Measurements from ENCODE around the gene ZNRF1.

Gene ZNRF1

GRCh38 chr16:75099738-75100602 is 101.1 kb downstream of the ZNRF1 start:
- peak; percentile 26 for ATAC-seq (replicated peaks)
- Mint-ChIP-seq H3K36me3 (ENCODE audit: insufficient read depth) (peaks cover 8% of the 10 kb centered on the region), H3K27ac (peak overlapping the region; percentile 82 to 91), H3K4me3 (peak overlapping the region; percentile 38 to 71), H3K4me1 (ENCODE audit: low read depth in 2 of 2) (peaks cover 7 to 35% of the 10 kb centered on the region in 2 donors), H3K27me3 (no peaks in the 10 kb centered on the region), H3K9me3 (peaks cover 0 to 4% of the 10 kb centered on the region in 2 donors)
- peak in 1 of 3 experiments; percentile 11 for DNase-seq

GRCh38 chr16:75100603-75100990 is 101.8 kb downstream of the ZNRF1 start:
- H3K9me3 Mint-ChIP-seq, result peaks cover 0 to 4% of the 10 kb centered on the region in 2 donors
- H3K27ac Mint-ChIP-seq, result peak overlapping the region; percentile 82 to 91
- ATAC-seq (replicated peaks) (no peak), DNase-seq (no peak)
- peaks cover 7 to 37% of the 10 kb centered on the region in 2 donors for H3K4me1 Mint-ChIP-seq (ENCODE audit: low read depth in 2 of 2)
- H3K4me3 Mint-ChIP-seq, result peak overlapping the region; percentile 38 to 71
- no peaks in the 10 kb centered on the region for H3K27me3 Mint-ChIP-seq
- peaks cover 8% of the 10 kb centered on the region for H3K36me3 Mint-ChIP-seq (ENCODE audit: insufficient read depth)

GRCh38 chr16:75101635-75102034 is 102.8 kb downstream of the ZNRF1 start:
- ATAC-seq (replicated peaks) (no peak), DNase-seq (no peak)
- Mint-ChIP-seq H3K36me3 (ENCODE audit: insufficient read depth) (peaks cover 8% of the 10 kb centered on the region), H3K4me3 (no peak overlapping the region), H3K9me3 (peaks cover 0 to 4% of the 10 kb centered on the region in 2 donors), H3K4me1 (ENCODE audit: low read depth in 2 of 2) (peaks cover 7 to 39% of the 10 kb centered on the region in 2 donors), H3K27me3 (no peaks in the 10 kb centered on the region), H3K27ac (no peak overlapping the region)

- Mint-ChIP-seq H3K4me3 (no peak overlapping the region), H3K4me1 (ENCODE audit: low read depth in 2 of 2) (peaks cover 7 to 37% of the 10 kb centered on the region in 2 donors), H3K36me3 (ENCODE audit: insufficient read depth) (peaks cover 8% of the 10 kb centered on the region), H3K27me3 (no peaks in the 10 kb centered on the region), H3K9me3 (peaks cover 0 to 4% of the 10 kb centered on the region in 2 donors), H3K27ac (peak overlapping the region; percentile 41 to 72)
- ATAC-seq (replicated peaks), result no peak
- DNase-seq, result no peak
These were observed 103.8 kb downstream of the ZNRF1 start for GRCh38 chr16:75102595-75102994.

- Mint-ChIP-seq H3K27me3 (no peaks in the 10 kb centered on the region), H3K4me1 (ENCODE audit: low read depth in 2 of 2) (peaks cover 10 to 33% of the 10 kb centered on the region in 2 donors), H3K27ac (no peak overlapping the region), H3K4me3 (no peak overlapping the region), H3K9me3 (peaks cover 0 to 4% of the 10 kb centered on the region in 2 donors), H3K36me3 (ENCODE audit: insufficient read depth) (peaks cover 4% of the 10 kb centered on the region)
- DNase-seq (no peak), ATAC-seq (replicated peaks) (no peak)
These were observed 105.2 kb downstream of the ZNRF1 start for GRCh38 chr16:75103994-75104393.

- H3K27me3 Mint-ChIP-seq, result no peaks in the 10 kb centered on the region
- ATAC-seq (replicated peaks) (no peak), DNase-seq (no peak)
- peaks cover 2% of the 10 kb centered on the region for H3K36me3 Mint-ChIP-seq (ENCODE audit: insufficient read depth)
- H3K4me1 Mint-ChIP-seq (ENCODE audit: low read depth in 2 of 2), result peaks cover 17 to 31% of the 10 kb centered on the region in 2 donors
- peaks cover 0 to 4% of the 10 kb centered on the region in 2 donors for H3K9me3 Mint-ChIP-seq
- H3K4me3 Mint-ChIP-seq, result no peak overlapping the region
- no peak overlapping the region for H3K27ac Mint-ChIP-seq
These were observed 106.0 kb downstream of the ZNRF1 start for GRCh38 chr16:75104836-75105235.

- peaks cover 0 to 4% of the 10 kb centered on the region in 2 donors for H3K9me3 Mint-ChIP-seq
- peaks cover 1 to 4% of the 10 kb centered on the region in 2 donors for H3K27me3 Mint-ChIP-seq
- no peak overlapping the region for H3K27ac Mint-ChIP-seq
- H3K36me3 Mint-ChIP-seq (ENCODE audit: insufficient read depth), result no peaks in the 10 kb centered on the region
- H3K4me1 Mint-ChIP-seq (ENCODE audit: low read depth in 2 of 2), result peaks cover 11 to 25% of the 10 kb centered on the region in 2 donors
- ATAC-seq (replicated peaks) (no peak), DNase-seq (no peak)
- no peak overlapping the region for H3K4me3 Mint-ChIP-seq
These were observed 106.7 kb downstream of the ZNRF1 start for GRCh38 chr16:75105306-75106061.

- H3K9me3 Mint-ChIP-seq, result peaks cover 0 to 4% of the 10 kb centered on the region in 2 donors
- DNase-seq (no peak), ATAC-seq (replicated peaks) (no peak)
- H3K36me3 Mint-ChIP-seq (ENCODE audit: insufficient read depth), result no peaks in the 10 kb centered on the region
- peaks cover 16 to 33% of the 10 kb centered on the region in 2 donors for H3K4me1 Mint-ChIP-seq (ENCODE audit: low read depth in 2 of 2)
- peak overlapping the region in 1 of 2 donors; percentile 65 for H3K4me3 Mint-ChIP-seq
- no peak overlapping the region for H3K27ac Mint-ChIP-seq
- H3K27me3 Mint-ChIP-seq, result peaks cover 10% of the 10 kb centered on the region in 2 donors
These were observed 107.8 kb downstream of the ZNRF1 start for GRCh38 chr16:75106351-75107274.

GRCh38 chr16:75107505-75107904 is 108.7 kb downstream of the ZNRF1 start:
- H3K27me3 Mint-ChIP-seq, result peaks cover 17 to 19% of the 10 kb centered on the region in 2 donors
- H3K4me1 Mint-ChIP-seq (ENCODE audit: low read depth in 2 of 2), result peaks cover 16 to 31% of the 10 kb centered on the region in 2 donors
- no peak for ATAC-seq (replicated peaks)
- H3K9me3 Mint-ChIP-seq, result peaks cover 0 to 4% of the 10 kb centered on the region in 2 donors
- no peaks in the 10 kb centered on the region for H3K36me3 Mint-ChIP-seq (ENCODE audit: insufficient read depth)
- no peak overlapping the region for H3K4me3 Mint-ChIP-seq
- DNase-seq, result no peak
- H3K27ac Mint-ChIP-seq, result no peak overlapping the region

- peak overlapping the region; percentile 53 to 65 for H3K4me3 Mint-ChIP-seq
- H3K9me3 Mint-ChIP-seq, result peaks cover 0 to 3% of the 10 kb centered on the region in 2 donors
- H3K27me3 Mint-ChIP-seq, result peaks cover 24 to 31% of the 10 kb centered on the region in 2 donors
- H3K4me1 Mint-ChIP-seq (ENCODE audit: low read depth in 2 of 2), result peaks cover 16 to 28% of the 10 kb centered on the region in 2 donors
- DNase-seq, result peak in 2 of 3 experiments; percentile 42 to 47
- no peaks in the 10 kb centered on the region for H3K36me3 Mint-ChIP-seq (ENCODE audit: insufficient read depth)
- H3K27ac Mint-ChIP-seq, result peak overlapping the region; percentile 67 to 80
- ATAC-seq (replicated peaks), result peak; percentile 69
These were observed 110.2 kb downstream of the ZNRF1 start for GRCh38 chr16:75108792-75109731.

- peak overlapping the region in 1 of 2 donors; percentile 65 for H3K4me3 Mint-ChIP-seq
- peak overlapping the region; percentile 67 to 80 for H3K27ac Mint-ChIP-seq
- H3K36me3 Mint-ChIP-seq (ENCODE audit: insufficient read depth), result no peaks in the 10 kb centered on the region
- H3K27me3 Mint-ChIP-seq, result peaks cover 24 to 31% of the 10 kb centered on the region in 2 donors
- H3K9me3 Mint-ChIP-seq, result no peaks in the 10 kb centered on the region
- peaks cover 16 to 28% of the 10 kb centered on the region in 2 donors for H3K4me1 Mint-ChIP-seq (ENCODE audit: low read depth in 2 of 2)
- ATAC-seq (replicated peaks) (no peak), DNase-seq (no peak)
These were observed 111.0 kb downstream of the ZNRF1 start for GRCh38 chr16:75109732-75110243.
